Erythroblast (primary cell): Measurements from ENCODE around the gene SLC44A3.

Experiments used
- GATA1 ChIP-seq: IDR thresholded peaks from 2 replicates; pipeline ENCODE4 v1.6.1; 2011; ENCODE audit warnings: low read depth, mild to moderate bottlenecking, control low read depth, low read length, moderate library complexity
- POLR2A ChIP-seq: IDR thresholded peaks from 2 replicates; pipeline ENCODE4 v1.6.1; 2011; ENCODE audit warnings: mild to moderate bottlenecking, low read length

DNA sequence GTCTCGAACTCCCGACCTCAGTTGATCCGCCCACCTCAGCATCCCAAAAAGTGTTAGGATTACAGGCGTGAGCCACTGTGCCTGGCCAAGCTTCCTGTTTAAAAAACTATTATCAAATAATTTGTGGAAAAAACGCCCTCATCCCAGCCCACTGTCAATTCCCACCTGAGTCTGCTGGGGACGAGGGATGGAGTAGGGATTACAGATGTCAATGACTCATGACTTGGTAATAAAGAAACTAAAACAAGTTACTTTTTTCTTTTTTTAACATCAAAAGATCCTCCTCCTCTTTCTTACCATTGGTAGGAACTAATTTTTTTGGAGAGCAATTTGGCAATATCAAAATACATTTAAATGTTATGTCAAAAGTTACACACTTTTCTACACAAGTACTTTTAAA, 97.1 kb downstream of the SLC44A3 start:
- no peak for TF ChIP-seq POLR2A
- no peak for TF ChIP-seq GATA1
